NT2/D1 (cell line): ENCODE data around the gene MT1X.

Experiments used
- SUZ12 ChIP-seq: IDR thresholded peaks from 2 replicates; pipeline ENCODE4 v1.6.1; 2011; ENCODE audit not compliant: insufficient read length, insufficient read depth; ENCODE audit errors: extremely low read depth
- YY1 ChIP-seq: IDR thresholded peaks from 2 replicates; pipeline ENCODE4 v1.6.1; 2011; ENCODE audit not compliant: insufficient read length, insufficient read depth
- ZNF274 ChIP-seq: IDR thresholded peaks from 2 replicates; pipeline ENCODE4 v1.6.1; 2011; ENCODE audit warnings: mild to moderate bottlenecking, low read depth, low read length

GRCh38 chr16:56669840-56670619, 12.2 kb upstream of the MT1X start:
- TF ChIP-seq ZNF274 (no peak), YY1 (no peak), SUZ12 (no peak)
